Stimulated activated CD8-positive, alpha-beta memory T cell treated with anti-CD3 and anti-CD28 coated beads, Interleukin-4, amount 100 ng/mL, for 4 hours (primary cell): ENCODE measurements around the gene ANKRA2.

ENCODE experiments used
- DNase-seq, 2 donors: peaks; one replicate each; pipeline ENCODE4 v3.0.0-alpha.2; 2020; ENCODE audit warnings: low read depth in 2 of 2, low spot score in 1 of 2

ANKRA2 gene, protein sequence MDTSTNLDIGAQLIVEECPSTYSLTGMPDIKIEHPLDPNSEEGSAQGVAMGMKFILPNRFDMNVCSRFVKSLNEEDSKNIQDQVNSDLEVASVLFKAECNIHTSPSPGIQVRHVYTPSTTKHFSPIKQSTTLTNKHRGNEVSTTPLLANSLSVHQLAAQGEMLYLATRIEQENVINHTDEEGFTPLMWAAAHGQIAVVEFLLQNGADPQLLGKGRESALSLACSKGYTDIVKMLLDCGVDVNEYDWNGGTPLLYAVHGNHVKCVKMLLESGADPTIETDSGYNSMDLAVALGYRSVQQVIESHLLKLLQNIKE

DNA sequence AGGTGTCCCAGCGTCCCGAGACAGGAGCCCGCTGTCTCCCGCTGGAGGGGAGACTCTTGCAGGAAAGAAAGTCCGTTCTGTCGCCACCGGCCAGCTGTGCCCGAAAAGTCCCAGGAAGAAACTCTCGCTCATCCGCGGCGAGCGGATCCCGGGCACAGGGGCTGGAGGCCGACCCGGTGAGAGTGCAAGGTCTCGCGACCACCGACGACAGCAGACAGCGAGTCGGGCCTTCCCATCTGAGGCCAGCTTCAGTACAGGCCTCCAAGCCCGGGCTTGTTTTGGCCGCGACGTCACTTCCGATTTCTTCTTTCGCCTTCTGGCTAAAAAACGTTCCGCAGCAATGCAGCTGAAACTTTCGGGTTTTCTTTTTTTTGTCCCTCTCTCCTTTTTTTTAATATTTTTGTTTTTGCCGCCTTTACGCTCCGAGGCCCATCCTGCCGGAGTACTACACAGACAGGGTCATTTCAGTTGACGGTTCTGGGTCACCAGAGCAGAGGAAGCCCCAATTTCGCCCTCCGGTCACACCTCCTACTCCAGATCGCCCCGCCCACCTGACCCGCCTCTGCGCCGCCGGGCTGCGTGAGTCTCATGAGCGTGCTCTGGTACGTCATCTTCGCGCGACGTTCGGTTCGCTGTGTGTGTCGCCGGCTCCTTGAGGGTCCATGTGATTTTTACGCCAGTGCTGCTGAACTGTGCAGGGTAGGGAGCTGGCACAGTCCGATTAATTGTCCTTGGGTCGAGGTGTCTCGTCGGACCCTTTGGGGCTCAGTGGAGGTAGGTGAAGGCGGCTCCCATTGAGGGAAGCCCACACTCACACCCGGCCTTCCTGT, at the start of gene ANKRA2, which contains the start of gene UTP15:
ANKRA2 (minus strand) TSS at position 501 of the 830 bp plus-strand sequence. CDS start 2,758 bp downstream, outside the sequence.
UTP15 (plus strand) TSS at position 605 of the 830 bp plus-strand sequence. CDS start 1,602 bp downstream, outside the sequence.
- peak; percentile 98 to 99 for DNase-seq

DNA sequence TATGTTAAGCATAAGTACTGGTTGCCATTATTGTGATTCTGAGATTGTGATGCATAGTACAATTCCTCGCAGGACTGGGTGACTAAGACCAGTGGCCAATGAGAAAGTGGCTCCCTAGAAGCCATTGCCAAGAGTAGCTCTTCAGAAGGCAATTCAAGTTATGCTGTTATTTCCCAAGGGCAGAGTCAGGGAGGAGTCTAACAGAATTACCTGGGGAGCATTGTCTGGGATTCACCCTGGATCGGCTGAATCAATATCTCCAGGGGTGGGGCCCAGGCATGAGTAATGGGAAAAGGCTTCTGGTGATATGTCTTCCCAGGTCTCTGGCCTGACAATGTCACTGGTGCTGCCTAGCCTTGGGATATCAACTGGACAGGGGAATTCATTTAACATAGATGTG, 49.6 kb upstream of the ANKRA2 start:
- no peak for DNase-seq

DNA sequence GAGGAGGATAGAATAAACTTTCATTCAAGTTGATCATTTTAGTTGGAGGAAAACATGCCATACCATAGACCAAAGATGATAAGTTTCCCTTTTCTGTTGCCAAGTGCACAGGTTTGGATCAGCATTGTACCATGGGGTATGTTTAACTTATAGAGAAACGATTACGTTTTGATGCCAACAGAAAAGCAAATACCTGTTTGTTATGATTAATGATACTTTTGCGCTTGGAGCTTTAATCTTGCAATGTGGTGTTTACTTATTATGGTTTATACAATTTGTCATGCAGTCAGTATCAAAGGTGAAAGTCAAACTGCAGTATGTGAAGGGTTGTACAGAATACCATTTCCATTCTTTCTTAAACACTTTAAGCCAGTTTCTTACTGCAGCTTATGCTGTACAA, 47.4 kb upstream of the ANKRA2 start:
- no peak for DNase-seq

DNA sequence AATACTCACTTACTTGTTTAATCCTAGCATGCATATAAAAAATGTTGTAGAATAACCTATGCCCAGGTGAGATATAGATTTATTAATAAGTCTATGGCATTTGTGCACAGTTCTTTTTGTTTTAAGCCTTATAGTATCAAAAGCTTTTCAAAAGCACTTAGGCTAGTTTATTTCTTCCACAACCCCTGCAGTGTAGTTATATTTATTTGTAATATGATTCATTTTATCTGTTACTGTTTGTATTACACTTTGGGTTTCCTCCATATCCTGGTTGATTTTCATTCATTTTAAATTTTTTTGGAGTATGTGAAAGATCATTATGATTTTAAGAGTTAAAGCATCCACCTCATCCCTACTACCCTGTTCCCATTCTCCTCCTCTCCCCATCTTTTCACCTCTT, 41.8 kb upstream of the ANKRA2 start:
- DNase-seq = no peak

DNA sequence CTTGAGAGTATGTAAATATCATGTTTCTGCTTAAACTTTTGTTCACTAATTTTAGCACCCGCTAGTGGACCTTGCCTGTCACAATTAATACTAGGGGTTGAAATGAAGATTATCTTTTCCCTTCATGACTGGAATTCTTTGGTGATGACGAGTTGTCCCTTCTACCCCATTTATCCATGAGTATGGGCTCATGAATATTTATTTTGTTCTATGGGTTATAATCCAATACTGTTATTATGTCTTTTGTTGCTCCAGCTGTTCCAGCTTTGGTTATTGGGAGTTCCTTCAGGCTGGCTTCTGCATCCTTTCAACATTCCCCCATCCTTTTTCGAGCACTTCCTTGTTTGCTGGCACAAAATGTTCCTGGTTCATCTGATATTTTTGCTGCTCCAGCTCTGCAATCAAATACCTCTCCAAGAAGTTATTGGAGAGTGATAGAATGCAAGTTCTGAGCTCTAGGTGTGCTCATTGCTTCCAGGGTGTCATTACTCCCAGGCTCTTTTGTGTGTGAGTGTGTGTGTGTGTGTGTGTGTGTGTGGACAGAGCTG, 40.8 kb upstream of the ANKRA2 start:
- no peak for DNase-seq

DNA sequence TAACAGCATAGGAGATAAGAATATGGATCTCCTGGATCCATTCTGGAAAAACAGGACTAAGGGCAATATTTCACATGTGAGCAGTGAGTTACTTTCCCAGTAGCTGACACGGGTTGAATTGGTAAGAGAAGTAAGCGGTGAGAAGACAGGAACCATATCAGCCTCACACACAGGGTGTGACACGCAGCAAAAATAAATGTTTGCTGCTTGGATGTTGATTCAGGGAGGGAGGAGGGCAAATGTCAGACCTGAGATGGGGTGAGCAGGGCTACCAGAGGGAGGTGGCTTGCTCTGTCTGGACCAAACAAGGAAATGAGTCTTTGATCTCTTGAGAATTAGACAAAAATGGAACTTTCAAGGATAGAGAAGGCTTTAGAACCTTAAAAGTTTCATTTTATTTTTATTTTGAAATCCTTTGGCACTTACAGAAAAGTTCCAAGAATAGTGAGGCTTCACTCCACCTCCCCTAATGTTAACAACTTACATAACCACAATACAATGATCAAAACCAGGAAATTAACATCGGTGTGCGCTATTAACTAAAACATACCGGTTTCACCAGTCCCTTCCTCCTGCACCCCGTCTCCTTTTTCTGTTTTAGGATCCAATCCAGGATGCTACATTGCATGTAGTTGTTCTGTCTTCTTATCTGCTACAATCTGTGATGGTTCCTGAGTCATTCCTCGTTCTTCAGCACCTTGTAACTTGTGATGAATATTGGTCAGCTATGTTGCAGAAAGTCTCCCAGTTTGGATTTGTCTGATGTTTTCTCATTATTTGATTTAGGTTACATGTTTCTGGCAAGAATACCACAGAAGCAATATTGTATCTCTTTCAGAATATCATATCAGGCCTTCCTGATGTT, 40.0 kb upstream of the ANKRA2 start:
- no peak for DNase-seq

DNA sequence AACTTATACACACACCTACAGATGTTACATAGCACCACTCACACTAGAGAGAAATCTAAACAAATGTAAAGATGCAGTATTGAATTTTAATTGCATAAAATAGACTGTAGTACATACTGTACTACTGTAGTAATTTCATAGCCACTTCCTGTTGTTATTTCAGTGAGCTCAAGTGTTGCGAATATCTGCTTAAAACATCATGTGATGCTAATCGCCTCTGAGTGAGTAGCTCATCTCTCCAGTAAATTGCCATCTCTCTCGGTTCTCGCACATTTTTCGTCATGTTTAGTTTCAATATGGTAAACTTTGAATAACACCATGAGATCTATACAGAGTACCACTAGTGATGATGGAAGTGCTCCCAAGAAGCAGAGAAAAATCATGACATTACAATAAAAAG, 38.6 kb upstream of the ANKRA2 start:
- no peak for DNase-seq

DNA sequence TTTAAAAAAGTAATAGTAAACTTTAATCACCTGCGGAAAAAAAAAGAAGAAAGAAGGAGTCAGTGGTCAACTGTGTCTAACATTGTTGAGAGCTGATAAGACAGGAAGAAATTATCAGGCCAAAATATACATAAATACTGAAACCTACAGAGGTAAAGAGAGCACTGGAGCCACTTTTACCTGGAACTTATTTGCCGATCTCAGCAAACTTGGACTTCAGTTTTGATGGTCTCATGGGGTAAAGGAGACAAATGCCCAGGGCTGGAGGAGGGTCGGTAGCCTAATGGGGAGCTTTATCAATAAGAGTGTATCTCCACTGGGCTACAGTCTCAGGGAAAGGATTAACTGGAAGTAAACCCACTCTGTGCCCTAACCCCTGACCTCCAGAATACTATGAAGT, 33.9 kb upstream of the ANKRA2 start:
- no peak for DNase-seq

DNA sequence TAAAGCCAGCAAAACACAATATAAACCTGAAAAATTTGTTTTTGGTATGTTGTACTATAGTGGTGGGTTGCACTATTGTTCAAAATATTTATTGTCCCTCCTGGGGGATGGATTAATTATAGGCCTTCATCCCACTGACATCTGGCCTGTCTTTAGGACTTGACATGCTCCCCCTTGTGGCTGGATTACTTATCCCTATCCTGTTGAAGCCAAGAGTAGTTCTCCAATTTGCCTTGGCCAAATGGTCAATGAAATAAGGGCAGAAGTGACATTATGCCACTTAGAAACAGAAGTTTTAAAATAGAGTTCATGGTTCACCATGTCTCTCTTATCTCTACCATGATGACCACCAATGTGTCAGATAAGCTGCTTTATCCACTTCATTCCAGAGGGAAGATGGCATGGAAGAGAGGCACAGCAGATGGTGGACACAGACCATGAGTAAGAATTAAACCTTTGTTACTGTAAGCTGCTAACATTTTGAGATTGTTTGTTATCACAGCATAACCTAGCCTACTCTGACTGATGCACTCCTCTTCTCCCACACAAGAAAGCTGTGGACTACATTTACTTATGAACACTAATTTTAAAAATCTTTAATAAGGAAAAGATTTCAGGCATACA, 31.4 kb upstream of the ANKRA2 start:
- DNase-seq = no peak

DNA sequence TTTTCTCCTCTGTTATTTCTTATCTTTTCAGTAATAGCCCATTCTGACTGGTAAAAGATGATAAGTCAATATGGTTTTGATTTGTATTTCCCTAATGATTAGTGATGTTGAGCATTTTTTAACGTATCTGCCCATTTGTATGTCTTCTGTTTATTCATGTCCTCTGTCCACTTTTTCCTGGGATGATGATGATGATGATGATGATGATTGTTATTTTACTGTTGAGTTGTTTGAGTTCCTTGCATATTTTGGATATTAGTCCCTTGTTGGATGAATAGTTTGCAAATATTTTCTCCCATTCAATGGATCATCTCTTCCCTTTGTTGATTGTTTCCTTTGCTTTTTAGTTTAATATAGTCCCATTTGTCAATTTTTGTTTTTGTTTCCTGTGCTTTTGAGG, 27.1 kb upstream of the ANKRA2 start:
- DNase-seq = no peak

DNA sequence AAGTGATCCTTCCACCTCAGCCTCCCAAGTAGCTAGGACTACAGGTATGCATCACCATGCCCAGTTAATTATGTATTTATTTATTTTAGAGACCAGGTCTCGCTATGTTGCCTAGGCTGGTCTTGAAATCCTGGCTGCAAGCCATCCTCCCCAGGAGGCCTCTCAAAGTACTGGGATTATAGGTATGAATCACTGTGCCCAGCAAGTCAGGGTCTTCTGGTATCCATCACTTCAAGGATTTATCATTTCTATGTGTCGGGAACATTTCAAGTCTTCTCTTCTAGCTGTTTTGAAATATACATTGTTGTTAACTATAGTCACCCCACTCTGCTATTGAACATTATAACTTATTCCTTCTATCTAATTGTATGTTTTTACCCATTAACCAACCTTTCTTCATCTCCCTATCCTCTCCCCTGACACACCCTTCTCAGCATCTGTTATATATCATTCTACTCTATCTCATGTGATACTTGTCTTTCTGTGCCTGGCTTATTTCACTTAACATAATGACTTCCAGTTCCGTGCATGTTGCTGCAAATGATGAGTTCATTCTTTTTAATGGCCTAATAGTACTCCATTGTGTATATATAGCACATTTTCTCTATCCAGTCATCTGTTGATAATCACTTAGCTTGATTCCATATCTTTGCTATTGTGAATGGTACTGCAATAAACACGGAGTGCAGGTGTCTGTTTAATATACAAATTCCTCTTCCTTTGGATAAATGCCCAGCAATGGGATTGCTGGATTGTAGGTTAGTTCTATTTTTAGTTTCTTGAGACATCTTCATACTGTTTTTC, 26.5 kb upstream of the ANKRA2 start:
- no peak for DNase-seq

DNA sequence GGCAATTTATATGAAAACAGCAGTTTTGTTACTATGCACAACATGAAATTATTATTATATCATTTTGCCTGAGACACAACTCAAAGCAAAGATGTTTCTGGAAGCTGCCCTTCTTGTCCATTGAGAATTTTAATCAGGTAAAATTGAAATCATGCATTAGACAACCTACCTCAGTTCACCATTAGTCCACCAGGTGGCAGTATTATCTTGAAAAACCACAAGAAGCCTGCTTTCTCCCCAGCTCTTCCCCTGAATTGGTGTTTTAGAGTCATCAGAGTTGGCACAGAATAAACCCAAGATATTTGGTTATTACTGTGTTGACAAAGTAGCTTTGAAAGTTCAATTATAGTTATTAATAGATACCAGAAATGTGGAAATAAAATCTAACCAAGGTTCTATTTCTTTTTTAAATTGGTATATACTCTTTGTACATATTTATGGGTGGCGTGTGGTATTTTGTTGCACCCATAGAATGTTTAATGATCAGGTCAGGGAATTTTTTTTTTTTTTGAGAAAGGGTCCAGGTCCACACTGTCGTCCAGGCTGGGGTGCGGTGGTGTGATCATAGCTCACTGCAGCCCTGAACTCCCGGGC, 25.8 kb upstream of the ANKRA2 start:
- no peak for DNase-seq

DNA sequence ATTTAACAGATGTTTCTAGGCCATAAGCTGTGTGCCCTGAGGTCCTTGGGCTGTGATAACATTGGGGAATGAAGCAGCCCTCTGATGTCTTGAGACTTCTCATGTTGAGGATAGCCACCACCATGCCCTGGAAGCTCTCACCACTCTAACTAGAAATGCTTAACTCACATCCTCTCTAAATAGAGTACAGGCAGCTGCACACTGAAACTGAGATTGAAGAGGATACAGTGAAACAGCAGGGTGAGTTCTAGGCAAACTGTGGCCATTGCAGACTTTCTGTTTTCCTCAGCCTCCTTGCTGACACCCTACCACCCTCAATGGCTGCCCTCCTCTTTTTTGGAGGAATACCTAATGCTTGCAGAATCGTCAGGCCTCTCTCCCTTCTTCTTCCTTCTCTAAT, 22.5 kb upstream of the ANKRA2 start:
- DNase-seq = no peak

DNA sequence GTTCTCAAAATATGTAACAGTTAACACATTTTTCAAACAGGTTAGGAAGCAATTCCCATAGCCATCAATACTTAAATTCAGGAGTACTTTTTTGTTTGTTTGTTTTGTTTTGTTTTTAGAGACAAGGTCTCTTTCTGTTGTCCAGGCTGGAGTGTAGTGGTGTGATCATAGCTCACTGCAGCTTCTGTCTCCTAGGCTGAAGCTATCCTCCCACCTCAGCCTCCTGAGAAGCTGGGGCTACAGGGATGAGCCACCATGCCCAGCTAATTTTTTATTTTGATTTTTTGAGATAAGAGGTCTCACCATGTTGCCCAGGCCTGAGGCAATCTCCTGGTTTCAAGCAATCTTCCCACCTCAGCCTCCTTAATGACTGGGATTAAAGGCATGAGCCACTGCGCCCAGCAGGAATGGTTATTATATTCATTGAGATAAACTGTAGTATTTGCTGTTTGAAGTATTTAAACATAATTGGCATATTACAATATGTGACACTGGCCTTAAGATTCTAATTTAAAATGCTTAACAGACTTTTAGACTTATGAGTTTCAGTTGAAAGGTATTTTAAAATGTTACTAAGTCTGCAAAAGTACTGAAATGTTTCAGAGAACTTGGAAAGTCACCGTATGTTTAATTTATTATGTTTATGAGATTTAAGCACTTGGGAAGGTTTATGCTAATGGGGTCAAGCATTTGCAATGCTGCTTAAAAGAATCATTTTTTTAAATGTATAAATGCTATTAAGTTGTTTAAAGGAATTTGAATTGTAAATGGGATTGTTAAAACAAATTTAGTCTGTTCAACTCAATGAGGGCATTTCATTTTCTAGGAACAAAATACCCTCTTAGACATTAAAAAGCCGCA, 17.1 kb upstream of the ANKRA2 start:
- no peak for DNase-seq

DNA sequence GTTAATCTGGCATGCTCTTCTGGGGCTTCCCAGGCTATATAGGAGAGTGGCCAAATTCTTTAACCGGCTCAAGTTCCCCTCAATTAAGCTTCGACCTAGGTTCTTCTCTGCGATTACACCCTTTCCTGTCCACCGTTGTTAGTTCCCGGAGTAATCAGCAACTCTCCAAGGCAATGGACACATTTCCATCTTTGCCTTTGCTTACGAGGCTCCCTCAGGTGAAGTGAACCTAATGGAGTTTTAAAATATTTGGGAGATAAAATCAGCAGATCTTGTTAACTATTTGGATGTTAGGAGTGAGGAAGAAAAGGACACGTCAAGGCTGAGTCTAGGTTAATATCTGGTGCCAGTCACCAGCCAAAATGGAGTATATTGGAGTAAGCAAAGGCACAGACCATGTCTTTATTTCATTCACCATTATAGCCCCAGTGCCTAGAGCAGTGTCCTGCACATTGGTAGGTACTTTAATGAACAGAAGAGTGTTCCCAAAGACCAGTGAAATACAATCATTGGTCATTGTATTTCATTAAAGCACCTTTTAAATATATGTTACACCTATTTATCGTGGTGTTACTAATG, 619 bp upstream of the ANKRA2 start:
- no peak for DNase-seq

DNA sequence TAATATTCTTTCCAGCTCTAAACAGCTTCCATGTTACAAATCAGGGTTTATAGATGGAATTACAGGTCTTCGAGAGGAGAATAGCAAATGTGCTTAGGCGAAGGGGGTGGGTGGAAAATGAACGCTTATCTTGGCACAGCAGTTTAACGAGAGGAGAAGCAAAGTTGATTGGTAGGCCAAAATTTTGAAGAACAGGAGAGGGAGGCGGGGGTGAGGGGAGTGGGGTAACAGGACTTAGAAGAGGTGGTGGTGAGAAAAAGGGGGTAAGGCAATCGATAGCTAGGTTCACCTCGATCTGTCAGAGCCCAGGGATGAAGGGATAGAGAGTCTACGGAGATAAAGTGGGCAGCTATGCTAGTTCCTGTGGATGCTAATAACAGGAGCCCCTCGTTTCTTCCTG, 764 bp downstream of the ANKRA2 start:
- no peak for DNase-seq

DNA sequence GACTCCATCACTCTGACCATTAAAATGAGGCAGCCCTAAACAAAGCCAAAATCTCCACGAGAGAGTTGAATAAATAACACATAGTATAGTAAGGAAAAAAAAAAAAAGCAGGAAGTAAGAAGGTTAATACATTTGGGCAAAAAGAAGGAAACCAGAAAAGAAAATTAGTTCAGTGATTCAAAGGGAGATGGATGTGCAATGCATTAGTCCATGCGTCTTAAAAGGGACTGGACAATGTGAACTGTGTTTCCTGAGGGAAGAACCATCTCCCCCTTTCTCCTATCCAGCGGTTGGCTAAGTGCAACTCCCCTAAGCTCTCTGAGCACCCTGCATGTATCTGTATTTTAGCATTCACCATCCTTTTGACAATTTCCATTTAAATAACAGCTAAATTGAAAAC, 1.4 kb downstream of the ANKRA2 start:
- no peak for DNase-seq

DNA sequence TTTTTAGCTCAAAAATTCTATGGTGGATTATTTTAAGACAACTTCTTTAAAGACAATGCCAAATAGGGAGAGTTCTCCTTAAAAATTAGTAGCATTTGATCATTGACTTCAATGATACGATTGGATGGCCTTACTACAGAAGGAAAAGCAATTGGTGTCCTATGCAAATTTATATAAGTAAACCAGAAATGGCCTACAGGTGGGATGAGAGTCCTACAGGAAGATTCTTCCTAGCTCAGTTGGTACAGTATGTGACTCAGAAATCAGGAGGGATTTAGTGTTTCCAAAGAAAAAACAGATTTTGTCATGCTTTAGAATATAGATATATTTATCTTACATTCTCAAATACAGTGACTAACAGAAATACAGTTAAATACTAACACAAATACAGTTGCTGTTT, 6.5 kb downstream of the ANKRA2 start:
- no peak for DNase-seq
